Smooth muscle cell of the coronary artery (primary cell): ENCODE measurements around the gene TIAM1. TPM values are rescaled to one million over a fixed set of nuclear protein-coding genes. Genes with fewer than 3 reads are reported as not detected.

ENCODE experiments used
- total RNA-seq: library from RNA; depleted of rRNA; stranded (reverse); fragments of >200 nt; gene quantifications from 2 replicates; pipeline ENCODE4 v1.2.3, GENCODE V29; 2014; ENCODE audit warnings: low replicate concordance

The TIAM1 gene
- 0.75 and 5.3 TPM in 2 replicates for total RNA-seq

DNA sequence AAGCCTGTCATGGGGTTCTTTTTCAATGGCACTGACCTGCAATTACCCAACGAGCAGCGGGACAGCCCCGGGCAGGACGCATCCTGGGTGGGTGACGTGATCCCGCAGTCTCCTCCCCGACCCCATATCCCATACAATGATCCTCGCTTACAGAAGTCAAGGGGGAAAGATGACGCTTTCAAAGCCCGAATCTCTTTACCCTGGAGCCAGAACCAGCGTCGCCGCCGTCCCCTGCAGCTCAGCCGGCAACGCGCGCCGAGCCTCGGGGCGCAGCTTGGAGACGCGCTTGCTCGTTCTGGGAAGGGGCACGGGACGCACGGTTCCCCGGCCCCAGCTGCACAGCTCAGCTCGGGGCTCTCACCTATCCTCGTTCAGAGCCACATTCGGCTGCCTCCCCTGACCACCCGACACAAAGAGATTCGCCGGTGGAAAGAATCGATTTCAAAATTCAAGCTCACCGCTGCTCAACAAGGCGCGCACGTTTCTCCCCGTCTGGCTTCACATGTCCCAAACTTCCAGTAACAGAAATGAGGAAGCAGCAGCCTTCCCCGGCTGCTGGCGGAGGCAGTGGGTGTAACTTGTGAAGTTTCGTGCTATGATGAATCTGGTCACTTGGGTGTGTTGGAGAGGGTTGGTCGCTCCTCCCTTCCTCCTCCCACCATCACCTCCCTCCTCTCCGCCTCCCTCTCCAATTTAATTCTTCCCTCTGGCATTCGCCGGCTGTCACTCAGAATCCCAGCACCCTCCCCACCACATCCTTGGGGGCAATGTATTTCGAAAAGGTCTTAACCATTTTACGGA lies at the start of gene TIAM1:
Gene TIAM1 (minus strand): TSS at position 582 of the 801 bp plus-strand sequence. CDS start 77,289 bp downstream, outside the sequence.

